GM18861 (cell line): Measurements from ENCODE around the gene STAT5B.
A peak's percentile ranks its signal among the peaks of the same experiment; 100 is the strongest.
"Not testable (repeated sequence)": the region's sequence is repeated elsewhere in the genome, so short reads cannot be mapped to it uniquely, and the experiment has no call there.

Experiments used
- ATAC-seq: cut with Tn5 transposase; IDR thresholded peaks from one replicate; pipeline ENCODE4 v1.9.1; 2021; ENCODE audit not compliant: unreplicated experiment

The STAT5B gene

GRCh38 chr17:42276359-42276608 is at the start of gene STAT5B:
Gene STAT5B (minus strand): TSS chr17:42276391. CDS start chr17:42232127, 44,264 bp downstream.
- peak; percentile 48 for ATAC-seq

GRCh38 chr17:42325026-42325425 is 48.8 kb upstream of the STAT5B start:
- no peak for ATAC-seq

- no peak for ATAC-seq
Observed at GRCh38 chr17:42323268-42323773, 47.1 kb upstream of the STAT5B start.

- ATAC-seq: peak; percentile 81
Observed at GRCh38 chr17:42322382-42323267, 46.4 kb upstream of the STAT5B start.

GRCh38 chr17:42321555-42321954 is 45.4 kb upstream of the STAT5B start:
- ATAC-seq: no peak

GRCh38 chr17:42317967-42318366 is 41.8 kb upstream of the STAT5B start:
- ATAC-seq: not testable (repeated sequence)

- no peak for ATAC-seq
Observed at GRCh38 chr17:42317266-42317845, 41.2 kb upstream of the STAT5B start.

- ATAC-seq: no peak
Observed at GRCh38 chr17:42316755-42317154, 40.6 kb upstream of the STAT5B start.

- ATAC-seq: no peak
Observed at GRCh38 chr17:42315402-42316156, 39.4 kb upstream of the STAT5B start.

GRCh38 chr17:42313773-42314566 is 37.8 kb upstream of the STAT5B start:
- ATAC-seq: no peak

- ATAC-seq: no peak
Observed at GRCh38 chr17:42313389-42313772, 37.2 kb upstream of the STAT5B start.

GRCh38 chr17:42312285-42313130 is 36.3 kb upstream of the STAT5B start:
- peak; percentile 41 for ATAC-seq

- ATAC-seq: no peak
Observed at GRCh38 chr17:42312035-42312284, 35.8 kb upstream of the STAT5B start.

GRCh38 chr17:42311240-42312034 is 35.2 kb upstream of the STAT5B start:
- no peak for ATAC-seq

- ATAC-seq: no peak
Observed at GRCh38 chr17:42310787-42311215, 34.6 kb upstream of the STAT5B start.

GRCh38 chr17:42309986-42310786 is 34.0 kb upstream of the STAT5B start:
- ATAC-seq: no peak

- ATAC-seq: no peak
Observed at GRCh38 chr17:42309142-42309541, 33.0 kb upstream of the STAT5B start.

- ATAC-seq: no peak
Observed at GRCh38 chr17:42308446-42308845, 32.3 kb upstream of the STAT5B start.
